ENCODE data around the gene SPOCK1. TPM values are rescaled to one million over a fixed set of nuclear protein-coding genes. Genes with fewer than 3 reads are reported as not detected.

SPOCK1 gene
- polyA plus RNA-seq, 1 experiment, result 76.0 TPM

DNA sequence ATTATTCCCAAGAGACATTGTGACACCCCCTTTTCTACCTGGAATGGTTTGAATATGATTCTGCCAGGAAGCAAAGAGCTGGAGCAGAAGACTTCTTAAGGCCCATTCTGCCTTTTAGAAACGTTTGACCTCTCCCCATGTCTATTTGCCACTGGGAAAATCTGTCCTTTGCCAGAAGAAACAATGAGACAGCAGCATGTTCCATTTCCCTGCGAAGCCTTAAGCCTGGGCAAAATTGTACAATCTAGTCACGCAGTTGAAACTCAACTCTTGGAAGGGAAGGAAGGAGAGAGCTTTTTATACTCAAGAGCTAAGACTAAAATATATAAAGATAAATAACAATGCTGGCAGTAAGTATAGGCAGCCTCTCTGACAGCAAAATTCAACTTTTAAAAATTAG is 22.1 kb upstream of the SPOCK1 start:
- Histone ChIP-seq H3K9me3 (ENCODE audit: control insufficient read depth, insufficient read depth, low read length) (no peaks in the 10 kb centered on the region), H3K27me3 (ENCODE audit: control insufficient read depth, insufficient read depth, low read length) (no peaks in the 10 kb centered on the region), H3K27ac (ENCODE audit: low read depth, low read length) (no peak overlapping the region), H3K4me3 (ENCODE audit: low read depth, low read length) (no peak overlapping the region)
- ChIA-PET CTCF (no interaction called here), POLR2A (no interaction called here)
- DNase-seq (ENCODE audit: low read depth, low spot score), result no peak
- TF ChIP-seq, protein P1, sequence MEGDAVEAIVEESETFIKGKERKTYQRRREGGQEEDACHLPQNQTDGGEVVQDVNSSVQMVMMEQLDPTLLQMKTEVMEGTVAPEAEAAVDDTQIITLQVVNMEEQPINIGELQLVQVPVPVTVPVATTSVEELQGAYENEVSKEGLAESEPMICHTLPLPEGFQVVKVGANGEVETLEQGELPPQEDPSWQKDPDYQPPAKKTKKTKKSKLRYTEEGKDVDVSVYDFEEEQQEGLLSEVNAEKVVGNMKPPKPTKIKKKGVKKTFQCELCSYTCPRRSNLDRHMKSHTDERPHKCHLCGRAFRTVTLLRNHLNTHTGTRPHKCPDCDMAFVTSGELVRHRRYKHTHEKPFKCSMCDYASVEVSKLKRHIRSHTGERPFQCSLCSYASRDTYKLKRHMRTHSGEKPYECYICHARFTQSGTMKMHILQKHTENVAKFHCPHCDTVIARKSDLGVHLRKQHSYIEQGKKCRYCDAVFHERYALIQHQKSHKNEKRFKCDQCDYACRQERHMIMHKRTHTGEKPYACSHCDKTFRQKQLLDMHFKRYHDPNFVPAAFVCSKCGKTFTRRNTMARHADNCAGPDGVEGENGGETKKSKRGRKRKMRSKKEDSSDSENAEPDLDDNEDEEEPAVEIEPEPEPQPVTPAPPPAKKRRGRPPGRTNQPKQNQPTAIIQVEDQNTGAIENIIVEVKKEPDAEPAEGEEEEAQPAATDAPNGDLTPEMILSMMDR (IDR thresholded peaks at IDR 0.05; ENCODE audit: low read depth, low read length), result no peak

DNA sequence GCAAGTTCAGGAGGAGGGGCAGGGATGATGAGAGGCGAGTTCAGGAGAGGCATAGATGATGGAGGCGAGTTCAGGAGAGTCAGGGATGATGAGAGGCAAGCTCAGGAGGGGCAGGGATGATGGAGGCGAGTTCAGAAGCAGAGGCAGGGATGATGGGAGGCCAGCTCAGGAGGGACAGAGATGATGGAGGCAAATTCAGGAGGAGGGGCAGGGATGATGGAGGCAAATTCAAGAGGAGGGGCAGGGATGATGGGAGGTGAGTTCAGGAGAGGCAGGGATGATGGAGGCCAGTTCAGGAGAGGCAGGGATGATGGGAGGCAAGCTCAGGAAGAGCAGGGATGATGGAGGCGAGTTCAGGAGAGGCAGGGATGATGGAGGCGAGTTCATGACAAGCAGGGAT is 17.8 kb upstream of the SPOCK1 start:
- Histone ChIP-seq H3K4me3 (ENCODE audit: low read depth, low read length) (no peak overlapping the region), H3K9me3 (ENCODE audit: control insufficient read depth, insufficient read depth, low read length) (no peaks in the 10 kb centered on the region), H3K27ac (ENCODE audit: low read depth, low read length) (no peak overlapping the region), H3K27me3 (ENCODE audit: control insufficient read depth, insufficient read depth, low read length) (no peaks in the 10 kb centered on the region)
- ChIA-PET POLR2A (no interaction called here), CTCF (no interaction called here)
- TF ChIP-seq, protein P1 (IDR thresholded peaks at IDR 0.05; ENCODE audit: low read depth, low read length), result no peak
- DNase-seq (ENCODE audit: low read depth, low spot score), result no peak

DNA sequence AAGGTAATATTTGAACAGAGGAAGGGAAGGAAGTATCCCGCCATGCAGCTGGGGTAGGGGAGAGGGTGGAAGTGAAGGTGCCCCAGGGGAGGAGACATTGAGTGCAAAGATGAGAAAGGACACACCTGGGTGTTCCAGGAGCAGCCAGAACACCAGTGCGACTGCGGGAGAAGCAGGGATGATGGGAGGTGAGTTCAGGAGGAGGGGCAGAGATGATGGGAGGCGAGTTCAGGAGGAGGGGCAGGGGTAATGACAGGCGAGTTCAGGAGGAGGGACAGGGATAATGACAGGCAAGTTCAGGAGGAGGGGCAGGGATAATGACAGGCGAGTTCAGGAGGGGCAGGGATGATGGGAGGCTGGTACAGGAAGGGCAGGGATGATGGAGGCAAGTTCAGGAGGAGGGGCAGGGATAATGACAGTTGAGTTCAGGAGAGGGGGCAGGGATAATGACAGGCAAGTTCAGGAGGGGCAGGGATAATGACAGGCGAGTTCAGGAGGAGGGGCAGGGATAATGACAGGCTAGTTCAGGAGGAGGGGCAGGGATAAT is 17.2 kb upstream of the SPOCK1 start:
- CTCF ChIA-PET, result no interaction called here
- H3K9me3 ChIP-seq (ENCODE audit: control insufficient read depth, insufficient read depth, low read length), result no peaks in the 10 kb centered on the region
- DNase-seq (ENCODE audit: low read depth, low spot score), result no peak
- no peak overlapping the region for H3K4me3 ChIP-seq (ENCODE audit: low read depth, low read length)
- H3K27me3 ChIP-seq (ENCODE audit: control insufficient read depth, insufficient read depth, low read length), result no peaks in the 10 kb centered on the region
- TF ChIP-seq, protein P1 (IDR thresholded peaks at IDR 0.05; ENCODE audit: low read depth, low read length), result no peak
- no peak overlapping the region for H3K27ac ChIP-seq (ENCODE audit: low read depth, low read length)
- POLR2A ChIA-PET, result no interaction called here

DNA sequence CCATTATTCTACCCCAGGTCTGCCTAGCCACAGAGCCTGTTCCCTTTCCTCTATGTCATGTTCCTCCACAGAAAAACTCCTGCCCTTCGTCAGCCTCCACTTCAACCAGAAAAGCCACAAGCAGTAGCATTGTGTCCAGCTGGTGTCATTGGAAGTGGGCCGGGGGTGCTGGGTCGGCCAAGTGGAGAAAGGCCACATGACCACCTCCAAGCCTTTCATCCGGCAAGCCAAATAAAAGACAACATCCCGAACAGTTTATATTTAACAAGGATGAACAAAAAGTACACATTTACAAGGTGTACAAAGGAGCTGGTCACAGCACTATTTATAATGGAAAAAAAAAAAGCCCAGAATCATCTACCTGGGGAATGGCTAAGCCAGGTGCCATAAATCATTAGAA is 16.1 kb upstream of the SPOCK1 start:
- Histone ChIP-seq H3K27ac (ENCODE audit: low read depth, low read length) (no peak overlapping the region), H3K9me3 (ENCODE audit: control insufficient read depth, insufficient read depth, low read length) (no peaks in the 10 kb centered on the region), H3K27me3 (ENCODE audit: control insufficient read depth, insufficient read depth, low read length) (no peaks in the 10 kb centered on the region), H3K4me3 (ENCODE audit: low read depth, low read length) (no peak overlapping the region)
- TF ChIP-seq, protein P1 (IDR thresholded peaks at IDR 0.05; ENCODE audit: low read depth, low read length), result no peak
- DNase-seq (ENCODE audit: low read depth, low spot score), result no peak
- CTCF ChIA-PET, result no interaction called here
- POLR2A ChIA-PET, result no interaction called here

DNA sequence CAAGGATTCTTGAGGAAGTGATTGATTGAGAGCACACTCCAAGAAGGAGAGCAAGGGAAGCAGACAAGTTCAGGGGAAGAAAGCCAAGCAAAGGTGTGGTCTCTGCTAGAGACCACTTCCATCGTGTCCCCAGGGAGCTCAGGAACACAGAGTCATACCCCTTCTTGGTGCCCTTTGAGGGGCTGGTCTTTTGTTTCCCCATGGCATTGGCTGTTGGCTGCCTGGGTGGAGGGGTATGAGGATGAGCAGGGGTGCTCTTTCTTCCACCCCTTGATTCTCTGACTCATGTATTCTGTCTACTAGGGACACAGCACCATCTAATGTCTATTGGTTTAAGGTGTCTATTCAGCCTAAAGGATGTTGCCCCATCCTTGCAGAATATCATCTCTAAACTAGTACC is 11.5 kb upstream of the SPOCK1 start:
- TF ChIP-seq, protein P1 (IDR thresholded peaks at IDR 0.05; ENCODE audit: low read depth, low read length), result no peak
- Histone ChIP-seq H3K27ac (ENCODE audit: low read depth, low read length) (no peak overlapping the region), H3K9me3 (ENCODE audit: control insufficient read depth, insufficient read depth, low read length) (no peaks in the 10 kb centered on the region), H3K4me3 (ENCODE audit: low read depth, low read length) (no peak overlapping the region), H3K27me3 (ENCODE audit: control insufficient read depth, insufficient read depth, low read length) (no peaks in the 10 kb centered on the region)
- ChIA-PET CTCF (interaction anchor here (0.5 kb wide), 1 partner anchor 241 kb away, joined by 3 read pairs; no protein-coding TSS in a partner anchor), POLR2A (no interaction called here)
- no peak for DNase-seq (ENCODE audit: low read depth, low spot score)

All from AG04450 (cell line).